Activated CD4-positive, alpha-beta T cell treated with anti-CD3 and anti-CD28 coated beads, Interleukin-2, amount 50 U/mL, for 16 hours (primary cell): ENCODE measurements around the gene ADD3.
A peak's percentile ranks its signal among the peaks of the same experiment; 100 is the strongest.
"Not testable (repeated sequence)": the region's sequence is repeated elsewhere in the genome, so short reads cannot be mapped to it uniquely, and the experiment has no call there.

Experiments used
- DNase-seq: peaks from one replicate; pipeline ENCODE4 v3.0.0-alpha.2; 2020

The ADD3 gene

GRCh38 chr10:110113670-110114337, 106.0 kb downstream of the ADD3 start:
- DNase-seq: no peak

- DNase-seq: not testable (repeated sequence)
Measured at GRCh38 chr10:110114668-110115067, 106.9 kb downstream of the ADD3 start.

GRCh38 chr10:110115784-110116520, 108.2 kb downstream of the ADD3 start:
- DNase-seq: no peak

GRCh38 chr10:110118891-110119621, 111.3 kb downstream of the ADD3 start:
- no peak for DNase-seq

GRCh38 chr10:110123594-110123993, 115.8 kb downstream of the ADD3 start:
- DNase-seq: no peak

GRCh38 chr10:110129490-110129889, 121.7 kb downstream of the ADD3 start:
- no peak for DNase-seq

- DNase-seq: no peak
Measured at GRCh38 chr10:110134917-110135316, 127.1 kb downstream of the ADD3 start.

- DNase-seq: not testable (repeated sequence)
Measured at GRCh38 chr10:110135836-110136235, 128.1 kb downstream of the ADD3 start.

- peak; percentile 64 for DNase-seq
Measured at GRCh38 chr10:110137142-110137545, 129.4 kb downstream of the ADD3 start.

- DNase-seq: peak; percentile 72
Measured at GRCh38 chr10:110138197-110138812, 130.5 kb downstream of the ADD3 start.

GRCh38 chr10:110141185-110141584, 133.4 kb downstream of the ADD3 start:
- peak; percentile 56 for DNase-seq

GRCh38 chr10:110141871-110142635, 134.3 kb downstream of the ADD3 start:
- no peak for DNase-seq

GRCh38 chr10:110142965-110143364, 135.2 kb downstream of the ADD3 start:
- DNase-seq: no peak

GRCh38 chr10:110144507-110144906, 136.7 kb downstream of the ADD3 start:
- DNase-seq: no peak

- no peak for DNase-seq
Measured at GRCh38 chr10:110147961-110148360, 140.2 kb downstream of the ADD3 start.

- DNase-seq: no peak
Measured at GRCh38 chr10:110149259-110149658, 141.5 kb downstream of the ADD3 start.

- no peak for DNase-seq
Measured at GRCh38 chr10:110150046-110150445, 142.3 kb downstream of the ADD3 start.

GRCh38 chr10:110150981-110151380, 143.2 kb downstream of the ADD3 start:
- DNase-seq: no peak

GRCh38 chr10:110151467-110151866, 143.7 kb downstream of the ADD3 start:
- no peak for DNase-seq

- DNase-seq: no peak
Measured at GRCh38 chr10:110151971-110152370, 144.2 kb downstream of the ADD3 start.

- DNase-seq: no peak
Measured at GRCh38 chr10:110153396-110153795, 145.6 kb downstream of the ADD3 start.

GRCh38 chr10:110156046-110156445, 148.3 kb downstream of the ADD3 start:
- no peak for DNase-seq
